ENCODE measurements around the gene CALML4. TPM values are rescaled to one million over a fixed set of nuclear protein-coding genes. Genes with fewer than 3 reads are reported as not detected.

The CALML4 gene
- total and polyA plus RNA-seq, 4 donors = 3.6 to 8.0 (median 6.5) TPM

- Histone ChIP-seq H3K27ac (ENCODE audit: low read depth in 1 of 2, low read length in 2 of 2) (no peak overlapping the region), H3K36me3 (ENCODE audit: control insufficient read depth in 4 of 4, insufficient read depth in 3 of 4, low read depth in 1 of 4, low read length in 3 of 4) (peaks cover 2 to 7% (median 6%) of the 10 kb centered on the region in 4 donors), H3K9ac (ENCODE audit: low read depth in 1 of 2, low read length in 2 of 2) (no peak overlapping the region), H3K4me1 (ENCODE audit: control insufficient read depth in 4 of 4, insufficient read depth in 4 of 4, low read length in 3 of 4) (peaks cover 0 to 21% (median 7%) of the 10 kb centered on the region in 4 donors), H3K4me3 (ENCODE audit: low read depth in 1 of 3, low read length in 3 of 3) (no peak overlapping the region), H3K9me3 (ENCODE audit: control insufficient read depth in 4 of 4, low read length in 3 of 4) (no peaks in the 10 kb centered on the region), H3K27me3 (ENCODE audit: control insufficient read depth in 4 of 4, insufficient read depth in 4 of 4, low read length in 3 of 4) (no peaks in the 10 kb centered on the region)
- TF ChIP-seq YY1 (IDR thresholded peaks at IDR 0.05) (no peak), HNF4A (conservative IDR thresholded peaks at IDR 0.05) (no peak), EGR1 (IDR thresholded peaks at IDR 0.05; ENCODE audit: low read depth in 2 of 2) (no peak)
- no peak for DNase-seq (ENCODE audit: low spot score)
- 92% methylated on average over 8 of the region's 8 CpGs for WGBS
Observed at GRCh38 chr15:68195336-68196112, 9.6 kb downstream of the CALML4 start.

GRCh38 chr15:68192804-68193486, 12.2 kb downstream of the CALML4 start:
- DNase-seq (ENCODE audit: low spot score) = no peak
- Histone ChIP-seq H3K36me3 (ENCODE audit: control insufficient read depth in 4 of 4, insufficient read depth in 3 of 4, low read depth in 1 of 4, low read length in 3 of 4) (peaks cover 2 to 7% (median 6%) of the 10 kb centered on the region in 4 donors), H3K9ac (ENCODE audit: low read depth in 1 of 2, low read length in 2 of 2) (no peak overlapping the region), H3K9me3 (ENCODE audit: control insufficient read depth in 4 of 4, low read length in 3 of 4) (no peaks in the 10 kb centered on the region), H3K27me3 (ENCODE audit: control insufficient read depth in 4 of 4, insufficient read depth in 4 of 4, low read length in 3 of 4) (no peaks in the 10 kb centered on the region), H3K4me1 (ENCODE audit: control insufficient read depth in 4 of 4, insufficient read depth in 4 of 4, low read length in 3 of 4) (peaks cover 0 to 30% (median 13%) of the 10 kb centered on the region in 4 donors), H3K27ac (ENCODE audit: low read depth in 1 of 2, low read length in 2 of 2) (no peak overlapping the region), H3K4me3 (ENCODE audit: low read depth in 1 of 3, low read length in 3 of 3) (no peak overlapping the region)
- 85% methylated on average over 5 of the region's 5 CpGs for WGBS
- TF ChIP-seq HNF4A (conservative IDR thresholded peaks at IDR 0.05) (no peak), YY1 (IDR thresholded peaks at IDR 0.05) (no peak)

- no peak overlapping the region for H3K9ac ChIP-seq (ENCODE audit: low read depth in 1 of 2, low read length in 2 of 2)
- no peaks in the 10 kb centered on the region for H3K27me3 ChIP-seq (ENCODE audit: control insufficient read depth in 4 of 4, insufficient read depth in 4 of 4, low read length in 3 of 4)
- H3K4me3 ChIP-seq (ENCODE audit: low read depth in 1 of 3, low read length in 3 of 3) = no peak overlapping the region
- no peak overlapping the region for H3K27ac ChIP-seq (ENCODE audit: low read depth in 1 of 2, low read length in 2 of 2)
- TF ChIP-seq HNF4A (conservative IDR thresholded peaks at IDR 0.05) = no peak
- TF ChIP-seq ATF3 (IDR thresholded peaks at IDR 0.05) = no peak
- TF ChIP-seq FOXA1 (IDR thresholded peaks at IDR 0.05) = no peak
- no peak for TF ChIP-seq REST (IDR thresholded peaks at IDR 0.05)
- no peak for TF ChIP-seq RAD21 (IDR thresholded peaks at IDR 0.05)
- H3K9me3 ChIP-seq (ENCODE audit: control insufficient read depth in 4 of 4, low read length in 3 of 4) = no peaks in the 10 kb centered on the region
- no peak for DNase-seq (ENCODE audit: low spot score)
- H3K4me1 ChIP-seq (ENCODE audit: control insufficient read depth in 4 of 4, insufficient read depth in 4 of 4, low read length in 3 of 4) = peaks cover 0 to 27% (median 13%) of the 10 kb centered on the region in 4 donors
- 81% methylated on average over 4 of the region's 4 CpGs for WGBS
- H3K36me3 ChIP-seq (ENCODE audit: control insufficient read depth in 4 of 4, insufficient read depth in 3 of 4, low read depth in 1 of 4, low read length in 3 of 4) = peaks cover 2 to 7% (median 6%) of the 10 kb centered on the region in 4 donors
Observed at GRCh38 chr15:68192117-68192516, 13.0 kb downstream of the CALML4 start.

All from liver (tissue), 9 donors.